ENCODE results near the gene CDH22.

CDH22 gene

DNA sequence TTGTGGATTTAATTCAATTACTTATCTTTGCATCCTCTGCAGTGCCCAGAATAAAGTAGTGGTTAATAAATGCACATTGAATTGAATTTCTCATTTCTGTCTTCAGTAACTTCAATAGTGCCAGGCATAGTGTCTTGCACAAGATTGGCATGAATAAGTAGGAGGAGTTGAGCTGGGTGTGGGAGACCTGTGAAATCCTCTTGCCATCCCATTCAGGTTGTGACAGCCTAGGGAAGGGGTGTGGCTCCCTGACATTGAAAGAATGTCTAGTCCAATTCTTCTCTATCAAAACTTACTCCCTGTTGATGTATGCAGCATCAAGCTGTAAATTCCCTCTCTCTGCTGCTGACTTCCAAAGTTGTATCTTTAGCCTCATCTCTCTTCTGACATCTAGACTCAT, 73.2 kb downstream of the CDH22 start:
- no peak for DNase-seq

DNA sequence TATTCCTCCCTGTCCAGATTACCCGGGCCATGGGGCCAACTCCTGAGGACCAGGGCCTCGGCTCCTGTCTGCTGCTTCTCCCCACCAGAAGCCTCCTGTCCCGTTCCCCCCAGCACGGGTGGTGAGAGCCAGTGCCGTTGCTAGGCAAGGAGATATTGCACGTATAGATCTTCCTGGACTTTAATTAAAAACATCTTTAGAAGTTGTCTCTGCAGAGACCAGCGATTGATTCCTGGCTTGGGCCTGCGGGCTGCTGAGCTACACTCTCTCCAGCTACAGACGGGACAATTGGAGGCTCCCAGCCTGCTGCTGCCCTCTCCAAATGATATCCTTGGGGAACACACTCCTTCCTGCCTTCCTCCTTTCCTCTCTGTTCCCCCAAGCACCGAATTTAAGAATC, 74.6 kb downstream of the CDH22 start:
- DNase-seq, result no peak

DNA sequence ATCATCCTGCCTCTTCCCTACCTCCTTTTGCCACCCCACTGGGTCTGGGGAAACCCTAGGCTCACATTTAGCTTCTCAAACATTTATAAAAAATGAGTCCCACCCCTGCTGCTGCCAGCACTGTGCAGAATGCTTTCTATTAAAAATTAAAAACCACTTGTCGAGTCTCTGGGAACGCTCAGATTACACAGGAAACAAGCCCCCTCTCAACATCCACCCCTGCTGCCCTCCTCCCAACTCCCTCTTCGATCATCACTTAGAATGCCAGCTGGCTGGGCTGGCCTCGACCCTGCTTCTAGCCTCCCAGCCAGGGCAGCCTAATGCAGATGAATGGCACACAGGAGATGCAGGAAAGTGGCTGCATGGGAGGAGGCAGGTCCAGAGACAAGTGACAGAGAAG, 75.8 kb downstream of the CDH22 start:
- no peak for DNase-seq

DNA sequence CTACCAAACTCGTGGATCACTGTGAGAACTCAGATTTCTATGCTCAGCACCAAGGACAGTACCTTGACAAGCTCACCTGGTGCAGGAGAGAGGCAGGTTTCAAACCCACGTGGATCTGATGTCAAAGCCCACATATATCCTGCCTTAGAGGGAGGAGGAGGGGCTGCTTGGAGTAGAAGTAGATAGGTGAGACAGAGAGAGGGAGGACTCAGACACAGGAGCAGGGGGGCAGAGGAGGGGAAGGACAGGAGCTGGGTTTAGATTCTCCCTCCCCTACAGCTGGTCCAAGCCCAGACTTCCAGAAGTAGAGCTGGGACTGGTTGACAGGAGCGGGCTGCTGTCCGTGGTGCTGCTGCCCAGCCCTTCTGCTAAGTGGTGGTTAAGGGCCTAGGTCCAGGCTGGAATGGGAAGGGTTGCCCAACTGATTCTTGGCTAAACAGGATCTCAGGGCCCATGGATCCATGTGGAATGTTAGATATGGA, 77.5 kb downstream of the CDH22 start:
- no peak for DNase-seq

DNA sequence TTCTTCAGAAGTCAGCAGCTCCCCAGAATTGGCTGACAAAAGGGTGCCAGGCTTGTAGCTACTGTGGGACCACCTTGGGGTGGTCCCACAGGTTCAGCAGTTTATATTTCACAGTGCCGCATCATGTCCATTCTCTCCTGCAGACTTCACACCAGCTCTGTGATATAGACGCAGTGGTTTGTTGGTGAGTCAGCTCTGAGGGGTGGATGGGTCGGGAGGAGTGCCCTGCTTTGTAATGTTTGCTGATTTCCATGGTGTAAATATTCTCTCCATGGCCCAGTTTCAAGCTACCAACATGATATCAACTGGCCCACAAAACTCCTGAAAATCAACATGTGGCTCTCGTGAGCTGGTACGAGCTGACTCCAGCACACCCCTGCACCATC, 78.2 kb downstream of the CDH22 start:
- DNase-seq, result no peak

DNA sequence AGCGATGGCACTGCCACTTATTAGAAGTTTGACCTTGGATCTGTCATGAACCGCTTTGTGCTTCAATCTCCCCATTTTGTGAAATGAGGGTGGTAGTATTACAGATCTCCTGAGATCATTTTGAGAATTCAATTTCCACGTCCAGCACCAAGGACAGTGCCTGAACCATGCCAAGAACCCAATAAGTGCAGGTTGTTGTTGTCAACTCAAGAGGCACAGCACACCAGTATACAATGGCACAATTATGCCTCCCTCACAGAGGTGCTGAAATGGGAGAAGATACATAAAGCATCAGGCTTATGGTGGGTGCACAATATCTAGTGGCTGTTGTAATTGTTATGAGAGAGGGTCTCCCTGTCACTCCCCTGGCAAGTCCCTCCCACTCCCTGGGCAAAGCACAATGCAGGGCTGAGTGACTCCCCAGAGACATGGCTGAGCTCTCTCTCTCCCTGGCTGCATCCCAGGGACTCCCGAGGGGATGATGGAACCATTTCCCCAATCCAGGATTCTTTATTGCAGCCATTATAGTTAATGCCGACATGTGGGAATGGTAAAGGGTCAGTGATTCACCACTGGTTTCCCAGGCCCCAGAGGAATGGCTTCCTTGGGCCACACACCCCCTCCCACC, 78.7 kb downstream of the CDH22 start:
- DNase-seq, result no peak

DNA sequence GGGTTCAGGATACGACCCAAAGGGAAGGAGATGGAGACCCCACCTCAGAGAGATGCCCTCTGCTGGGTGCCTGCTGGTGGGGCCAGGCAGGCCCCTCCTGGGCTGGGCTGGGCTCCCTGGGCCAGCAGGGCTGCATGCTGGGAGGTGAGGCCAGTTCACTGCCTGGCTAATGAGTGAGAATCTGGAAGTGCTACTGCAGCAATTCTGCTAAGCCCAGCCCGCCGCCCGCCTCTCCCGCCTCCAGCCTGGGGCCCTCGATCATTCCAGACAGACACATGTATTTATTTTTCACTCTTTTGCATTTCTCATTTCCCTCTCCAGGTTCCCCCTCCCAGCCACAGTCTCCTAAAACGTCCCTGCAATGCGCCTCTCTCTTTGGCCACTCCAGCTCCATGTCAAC, 79.6 kb downstream of the CDH22 start:
- DNase-seq, result no peak

DNA sequence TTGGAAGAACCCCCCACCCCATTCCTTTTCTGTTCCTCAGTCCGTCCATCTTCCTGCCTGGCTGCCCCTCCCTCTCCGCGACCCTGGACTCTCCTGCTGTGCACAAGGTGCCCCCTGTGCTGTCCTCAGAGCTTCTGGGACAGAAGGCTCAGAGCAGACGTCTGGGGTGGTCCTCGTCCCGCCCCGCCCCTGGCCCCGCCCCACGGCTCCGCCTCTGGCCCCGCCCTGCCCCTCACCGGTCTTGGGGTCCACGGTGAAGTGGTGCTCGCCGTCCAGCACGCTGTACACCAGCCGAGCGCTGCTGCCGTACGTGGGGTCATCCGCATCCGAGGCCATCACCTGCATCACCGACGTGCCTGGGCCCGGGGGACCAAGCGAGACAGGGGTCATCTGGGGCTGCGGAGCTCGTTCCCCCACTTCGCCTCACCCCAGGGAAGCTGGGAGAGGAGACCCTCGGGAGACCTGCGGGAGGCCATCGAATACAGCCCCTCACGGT, 81.0 kb downstream of the CDH22 start:
- no peak for DNase-seq

DNA sequence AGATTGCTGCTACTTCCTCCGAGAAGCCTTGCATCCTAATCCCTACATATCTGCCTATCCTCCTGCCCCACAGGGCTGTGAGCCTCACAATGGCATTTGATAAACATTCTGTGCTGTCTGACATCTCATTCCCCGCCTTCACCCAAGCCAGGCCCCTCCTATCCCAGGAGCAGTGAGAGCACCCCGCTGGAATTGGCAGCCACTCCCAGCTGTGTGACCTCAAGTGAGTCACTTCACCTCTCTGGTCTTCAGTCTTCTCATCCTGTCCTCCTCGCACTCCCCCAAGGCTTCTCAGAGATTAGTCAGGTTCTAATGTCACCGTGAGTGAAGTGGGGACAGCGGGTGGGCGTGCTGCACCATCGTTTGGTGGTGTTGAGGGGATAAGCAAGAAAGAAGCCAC, 81.7 kb downstream of the CDH22 start:
- no peak for DNase-seq

DNA sequence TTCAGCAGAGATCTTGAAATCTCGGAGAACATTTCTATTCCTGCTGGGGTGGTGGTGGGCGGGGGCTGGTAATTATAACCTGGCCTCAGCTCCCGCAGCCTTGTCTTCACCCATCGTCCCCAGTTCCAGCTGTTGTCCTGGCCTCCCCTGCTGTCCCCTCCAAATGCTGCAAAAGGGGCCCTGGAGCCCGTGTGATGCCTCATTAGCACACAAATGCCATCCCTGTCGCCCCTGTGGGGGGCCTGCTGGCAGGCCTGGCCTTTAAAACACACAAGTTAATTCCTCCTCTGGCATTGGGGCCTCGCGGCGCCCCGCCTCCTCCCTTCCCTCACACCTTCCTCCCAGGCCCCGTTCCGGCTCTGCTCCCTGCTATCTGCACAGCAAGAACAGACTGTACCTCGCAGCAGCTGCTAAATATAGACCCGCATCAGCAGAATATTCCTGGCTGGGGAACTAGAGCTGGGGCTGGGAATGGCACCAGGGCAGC, 85.7 kb downstream of the CDH22 start:
- no peak for DNase-seq

DNA sequence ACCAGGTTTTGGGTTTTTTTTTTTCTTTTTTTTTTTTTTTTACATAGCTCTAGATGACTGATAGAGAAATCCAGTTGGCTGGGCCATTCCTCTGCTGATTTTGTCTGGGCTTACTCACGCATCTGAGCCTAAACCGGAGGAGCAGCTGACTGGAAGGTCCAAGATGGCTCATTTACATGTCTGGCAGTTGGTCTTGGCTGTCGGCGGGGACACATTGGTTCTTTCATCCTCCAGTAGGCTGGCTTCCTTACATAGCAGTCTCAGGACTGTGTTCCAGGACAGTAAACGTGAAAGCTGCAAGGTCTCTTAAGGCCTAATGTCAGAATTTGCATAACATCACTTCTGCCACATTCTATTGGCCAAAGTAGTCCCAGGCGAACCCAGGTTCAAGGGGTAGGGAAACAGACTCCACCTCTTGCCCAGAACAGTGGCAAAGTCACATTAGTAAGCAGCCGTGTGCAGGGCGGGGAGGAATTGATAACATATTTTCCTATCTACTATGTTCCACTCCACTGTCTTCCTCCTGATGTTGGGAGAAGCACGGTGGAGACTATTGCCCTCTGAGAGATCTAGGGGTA, 87.0 kb downstream of the CDH22 start:
- DNase-seq, result no peak

DNA sequence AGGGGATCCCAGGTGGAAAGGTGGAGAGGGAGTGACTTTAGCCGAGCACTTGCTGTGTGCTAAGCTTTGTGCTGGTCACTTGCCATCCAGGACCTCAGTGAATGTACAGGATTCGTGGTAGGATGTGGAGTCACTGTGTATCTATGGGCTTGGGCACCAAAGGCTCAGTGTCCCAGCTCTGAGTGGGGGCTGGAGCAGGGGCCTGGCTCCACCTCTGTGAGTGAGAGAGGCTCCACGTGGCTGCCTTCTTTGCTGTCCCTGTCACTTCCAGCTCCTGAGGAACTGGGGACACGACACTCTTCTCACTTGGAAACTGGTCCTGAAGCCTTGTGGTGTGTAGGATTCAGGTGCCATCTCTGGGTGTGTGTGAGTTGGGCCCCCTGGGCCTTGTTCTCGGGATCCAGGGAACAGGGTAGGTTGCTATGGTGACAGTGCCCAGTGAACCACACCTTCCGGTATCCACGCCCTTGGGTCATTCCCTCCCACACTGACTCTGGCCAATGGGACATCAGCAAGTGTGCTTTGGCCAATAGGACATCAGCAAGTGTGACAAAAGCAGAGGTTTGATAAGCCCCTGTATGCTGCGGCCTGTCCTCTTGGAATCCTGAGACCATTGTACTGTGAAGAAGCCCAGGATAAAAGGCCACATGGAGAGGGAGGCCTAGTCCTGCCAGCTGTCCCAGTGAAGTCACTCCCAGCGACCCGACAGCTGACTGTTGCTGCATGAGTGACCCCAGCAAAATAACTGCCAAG, 87.7 kb downstream of the CDH22 start:
- no peak for DNase-seq

DNA sequence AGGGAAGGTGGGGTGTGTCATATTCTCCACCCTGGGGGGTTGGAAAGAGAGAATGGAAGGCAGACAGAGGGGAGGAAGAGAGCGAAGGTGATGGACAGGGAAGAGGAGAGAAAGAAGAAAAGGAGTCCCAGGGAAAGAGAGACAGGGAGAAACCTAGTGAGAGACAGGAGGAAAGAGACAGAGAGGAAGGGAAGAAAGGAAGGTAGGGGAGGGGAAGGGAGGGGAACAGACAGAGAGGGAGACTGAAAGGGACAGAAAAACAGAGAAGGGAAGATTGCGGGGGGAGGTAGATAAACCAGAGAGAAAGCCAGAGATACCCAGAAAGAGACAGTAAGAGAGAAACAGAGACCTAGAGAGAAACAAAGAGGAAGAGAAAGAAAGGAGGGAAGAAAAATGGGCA, 88.4 kb downstream of the CDH22 start:
- no peak for DNase-seq

DNA sequence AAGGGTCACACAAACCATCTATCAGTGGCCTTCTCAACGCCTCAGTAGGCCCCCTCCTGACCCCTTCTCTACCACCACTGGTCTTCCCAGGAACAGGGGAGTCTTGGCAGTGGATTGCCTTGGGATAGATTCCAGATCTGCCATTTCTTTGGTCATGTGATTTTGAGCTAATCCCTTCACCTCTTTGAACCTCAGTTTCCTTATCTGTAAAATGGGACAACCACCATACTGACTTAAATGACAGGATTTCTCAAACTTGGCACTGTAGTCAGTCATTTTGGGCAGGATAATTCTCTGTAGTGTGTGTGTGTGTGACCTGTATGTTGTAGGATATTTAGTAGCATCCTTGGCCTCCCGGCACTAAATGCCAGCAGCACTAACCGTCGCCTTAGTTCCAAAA, 89.1 kb downstream of the CDH22 start:
- no peak for DNase-seq

DNA sequence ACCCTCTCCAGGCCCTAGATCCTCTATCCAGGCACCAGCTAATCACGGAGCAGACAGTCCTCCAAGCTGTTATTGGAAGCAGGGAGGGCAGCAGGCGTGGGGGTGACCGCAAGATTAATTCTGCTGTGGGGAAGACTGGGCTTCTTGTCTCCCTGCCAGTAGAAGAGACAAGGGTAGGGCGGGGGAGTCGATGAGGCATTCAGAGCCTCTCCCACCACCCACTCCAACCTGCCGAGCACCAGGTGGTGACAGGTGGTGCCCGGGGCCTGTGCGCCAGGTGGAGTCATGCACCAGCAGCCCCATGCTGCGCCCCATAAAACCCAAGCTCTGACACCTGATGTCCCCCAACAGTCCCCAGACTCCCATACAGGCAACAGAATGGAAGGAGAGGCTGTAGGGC, 89.6 kb downstream of the CDH22 start:
- no peak for DNase-seq

DNA sequence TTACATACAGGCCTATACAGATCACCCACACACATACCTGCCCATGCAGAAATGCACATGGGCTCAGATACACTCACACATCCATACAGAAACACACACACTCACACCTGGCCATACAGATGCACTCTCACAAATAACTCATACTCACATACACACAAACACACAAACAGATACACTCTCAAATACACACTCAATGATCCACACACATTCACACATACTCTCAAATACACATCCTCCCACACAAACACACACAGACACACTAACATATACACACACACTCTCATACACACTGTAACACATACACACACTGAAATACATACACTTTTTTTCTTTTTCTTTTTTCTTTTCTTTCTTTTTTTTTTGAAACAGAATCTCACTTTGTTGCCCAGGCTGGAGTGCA, 90.7 kb downstream of the CDH22 start:
- no peak for DNase-seq

DNA sequence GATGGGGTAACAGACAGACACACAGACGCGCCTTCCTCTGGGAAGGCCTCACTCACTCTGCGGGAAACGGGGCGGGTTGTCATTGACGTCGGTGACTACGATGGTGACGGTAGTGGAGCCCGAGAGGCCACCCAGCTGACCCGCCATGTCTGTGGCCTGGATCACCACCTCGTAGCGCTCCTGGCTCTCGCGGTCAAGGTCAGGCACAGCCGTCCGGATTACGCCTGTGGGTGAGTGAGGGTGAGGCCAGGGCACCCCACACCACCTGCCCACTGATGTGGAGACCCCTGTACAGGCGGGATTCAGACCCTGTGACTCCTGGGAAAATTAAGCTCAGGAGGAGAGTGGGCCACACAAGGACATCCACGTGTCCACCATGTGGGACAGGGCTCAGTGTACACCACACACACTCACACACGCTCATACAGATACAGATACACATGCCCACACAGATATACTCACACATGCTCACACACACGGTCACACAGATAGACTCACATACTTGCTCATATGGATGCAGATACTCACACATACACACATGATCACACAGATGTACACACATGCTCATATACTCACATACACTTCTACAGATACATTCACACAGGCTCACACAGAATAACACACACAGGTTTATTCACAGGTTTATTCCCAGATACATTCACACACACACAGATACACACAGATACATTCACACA, 91.4 kb downstream of the CDH22 start:
- no peak for DNase-seq

DNA sequence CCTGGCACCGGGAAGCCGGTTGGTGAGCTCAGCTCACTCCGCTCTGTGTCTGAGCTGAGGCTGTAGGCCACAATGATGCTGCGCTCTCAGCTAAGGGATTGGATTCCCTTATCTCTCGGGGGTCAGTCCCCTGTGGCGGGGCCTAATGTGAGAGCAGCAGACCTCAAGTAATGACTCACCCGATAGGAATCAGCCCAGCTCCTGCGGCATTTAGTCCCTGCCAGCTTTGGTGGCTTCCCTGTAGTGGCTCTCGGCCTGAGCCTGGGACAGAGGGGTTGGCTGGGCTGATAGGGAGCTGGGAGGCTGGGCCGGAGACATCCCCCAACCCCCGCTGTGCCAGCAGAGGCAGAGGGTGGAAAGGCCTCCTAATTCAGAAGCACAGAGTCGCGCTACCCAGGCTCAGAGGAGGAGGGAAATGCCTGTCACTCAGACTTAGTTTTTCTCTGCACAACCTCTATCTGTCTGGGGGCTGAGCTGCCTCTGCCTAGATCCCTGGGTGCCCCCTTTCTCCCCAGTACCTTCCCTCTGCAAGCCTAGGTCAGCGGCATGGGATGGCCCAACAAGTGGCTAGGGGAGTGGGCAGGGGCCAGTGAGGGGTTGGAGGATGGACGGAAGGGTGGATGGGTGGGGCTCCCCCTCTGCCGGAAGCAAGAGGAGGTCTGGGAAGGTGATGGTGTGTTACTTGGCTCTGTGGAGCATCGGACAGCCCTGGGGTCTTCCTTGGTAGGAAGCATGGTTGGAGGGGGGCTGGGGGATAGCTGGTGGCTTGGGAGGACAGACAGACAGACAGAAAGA, 92.2 kb downstream of the CDH22 start:
- no peak for DNase-seq

DNA sequence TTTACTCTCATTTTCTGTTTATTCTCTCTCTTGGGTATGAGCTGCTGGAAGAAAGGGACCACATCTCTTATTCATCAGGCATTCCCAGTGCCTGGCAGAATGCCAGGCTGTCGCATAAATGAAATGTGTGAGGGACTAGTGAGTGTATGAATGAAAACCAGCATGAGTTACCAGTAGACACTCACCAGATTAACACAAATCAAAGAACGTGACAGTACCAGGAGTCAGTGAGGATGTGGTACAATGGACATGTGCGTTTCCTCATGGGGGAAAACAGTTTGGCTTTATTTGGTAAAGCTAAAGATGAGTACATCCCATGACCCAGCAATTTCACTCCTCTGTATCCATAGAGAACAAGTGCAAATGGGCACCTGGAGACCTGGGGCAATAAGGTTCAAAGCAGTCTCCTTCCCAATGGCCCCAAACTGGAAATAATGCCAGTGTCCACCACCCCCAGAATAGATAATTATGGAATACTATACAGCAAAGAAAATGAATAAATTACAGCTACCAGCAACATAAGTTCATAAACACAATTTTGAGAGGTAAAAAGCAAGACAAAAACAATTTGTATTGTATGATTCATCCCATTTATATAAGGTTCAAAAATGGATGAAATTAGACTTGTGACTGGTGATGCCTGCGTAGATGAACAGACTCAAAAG, 93.3 kb downstream of the CDH22 start:
- no peak for DNase-seq

DNA sequence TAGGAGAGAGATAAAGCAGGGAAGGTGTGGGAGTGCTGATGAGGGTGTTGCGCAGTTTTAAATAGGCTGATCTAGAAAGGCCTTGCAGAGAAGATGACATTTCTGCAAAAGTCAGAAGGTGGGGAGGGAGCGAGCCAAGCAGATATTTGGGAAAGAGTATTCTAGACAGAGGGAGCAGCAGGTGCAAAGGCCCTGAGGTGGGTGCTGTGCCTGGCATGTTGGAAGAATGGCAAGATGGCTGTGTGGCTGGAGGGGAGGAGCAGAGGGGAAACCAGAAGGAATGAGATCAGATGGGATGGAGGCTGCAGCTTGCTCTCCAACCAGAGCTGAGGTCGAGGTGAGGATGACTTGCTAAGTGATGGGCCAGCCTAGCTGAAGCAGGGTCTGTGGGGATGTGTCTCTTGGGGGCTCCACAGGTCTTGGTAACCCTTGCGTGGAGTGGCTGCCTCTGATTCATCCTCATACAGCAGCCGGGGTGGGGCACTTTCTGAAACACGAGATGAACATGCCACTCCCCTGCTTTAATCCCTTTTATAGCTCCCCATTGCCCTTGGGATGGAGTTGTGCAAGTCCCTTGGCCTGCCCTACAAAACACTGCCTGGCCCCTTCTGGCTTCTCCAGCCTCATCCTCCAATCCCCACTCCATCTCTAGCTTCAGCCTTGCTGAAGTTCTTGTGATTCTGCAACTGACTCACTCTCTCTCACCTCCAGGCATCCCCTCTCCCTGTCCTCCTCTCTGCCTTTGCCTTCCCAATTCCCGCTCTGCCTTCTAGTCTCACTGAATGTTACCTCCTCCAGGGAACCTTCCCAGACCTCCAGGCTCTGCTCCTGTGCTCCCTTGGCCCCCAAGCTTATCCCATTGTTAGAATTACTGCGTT, 94.1 kb downstream of the CDH22 start:
- DNase-seq, result no peak

DNA sequence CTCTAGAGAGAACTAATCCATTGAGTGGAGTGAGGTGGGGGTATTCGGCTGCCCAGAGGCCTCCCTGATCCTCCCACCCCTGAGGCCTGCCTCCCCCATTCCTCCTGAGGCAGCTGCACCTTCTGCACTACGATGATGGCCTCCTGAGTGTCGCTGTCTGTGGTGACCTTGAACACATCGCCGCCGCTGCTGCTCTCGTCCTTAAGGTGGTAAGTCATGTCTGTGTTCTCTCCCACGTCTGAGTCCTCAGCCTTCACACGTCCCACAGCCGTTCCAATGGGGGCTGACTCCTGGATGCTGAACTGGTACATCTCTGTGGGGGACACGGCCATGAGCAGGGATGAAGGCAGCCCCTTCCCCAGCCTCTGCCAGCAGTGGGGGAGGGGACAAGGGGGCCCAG, 95.4 kb downstream of the CDH22 start:
- DNase-seq, result no peak

Measured in NCI-H2029 treated with DMSO at 0.1 percent for 48 hours (cell line).